Fibroblast of lung (primary cell): ENCODE measurements around the gene AADACL4.

Experiments
- CTCF ChIP-seq, 2 donors: IDR thresholded peaks in 1 of 2; conservative IDR thresholded peaks in 1 of 2; 1 replicate in 1 of 2; 2 replicates in 1 of 2; pipeline ENCODE4 v1.5.1; 2011 to 2012; ENCODE audit warnings: low read length in 2 of 2, control low read depth in 1 of 2, inconsistent platforms in 1 of 2, low read depth in 1 of 2, mild to moderate bottlenecking in 1 of 2
- EZH2 ChIP-seq: IDR thresholded peaks from 2 replicates; pipeline ENCODE4 v1.5.1; 2012; ENCODE audit warnings: low read length, control low read depth, mild to moderate bottlenecking; ENCODE audit errors: missing control alignments

GRCh38 chr1:12712076-12712475 is 68.2 kb downstream of the AADACL4 start:
- TF ChIP-seq CTCF (conservative IDR thresholded peaks at IDR 0.05 in 1 of 2, IDR thresholded peaks at IDR 0.05 in 1 of 2; ENCODE audit: low read depth in 1 of 2, low read length in 2 of 2): no peak
- TF ChIP-seq EZH2: no peak
